DND-41 (cell line): ENCODE results near the gene ZSCAN18.

Source experiments
- ATAC-seq: fragments of 200-7000 bp; cut with Tn5 transposase; 3 replicates; pipeline ENCODE4 v1.9.1; 2021; ENCODE audit warnings: low read depth; ENCODE audit not compliant: insufficient read depth
- DNase-seq: peaks from one replicate; pipeline ENCODE4 v3.0.0-alpha.2; 2020
- H2AFZ ChIP-seq: 2 replicates; pipeline ENCODE4 v1.6.0; 2012; ENCODE audit warnings: low read depth, low read length
- H3K27ac ChIP-seq: 2 replicates; pipeline ENCODE4 v1.5.1; 2012; ENCODE audit warnings: low read length, inconsistent platforms
- H3K27me3 ChIP-seq: fragments of 200-600 bp; sonication (generic); 2 replicates; pipeline ENCODE4 v1.6.0; 2012; ENCODE audit warnings: low read length, mild to moderate bottlenecking, inconsistent platforms; ENCODE audit not compliant: insufficient read depth, poor library complexity
- H3K36me3 ChIP-seq: 2 replicates; pipeline ENCODE4 v1.5.1; 2012; ENCODE audit warnings: low read length, inconsistent platforms; ENCODE audit not compliant: insufficient read depth
- H3K4me1 ChIP-seq: 2 replicates; pipeline ENCODE4 v1.5.1; 2012; ENCODE audit warnings: mild to moderate bottlenecking, low read length; ENCODE audit not compliant: insufficient read depth
- H3K4me2 ChIP-seq: 2 replicates; pipeline ENCODE4 v1.6.0; 2012; ENCODE audit warnings: mild to moderate bottlenecking, moderate library complexity, low read length, inconsistent platforms; ENCODE audit not compliant: insufficient read depth
- H3K4me3 ChIP-seq, 2 experiments: fragments of 200-600 bp in 1 of 2; shearing (Covaris generic) in 1 of 2; 2 replicates each; pipeline ENCODE4 v1.5.1; 2012 to 2016; ENCODE audit warnings: inconsistent platforms in 2 of 2, low read length in 2 of 2, mild to moderate bottlenecking in 2 of 2, low read depth in 1 of 2, moderate library complexity in 1 of 2
- H3K79me2 ChIP-seq: 2 replicates; pipeline ENCODE4 v1.6.0; 2012; ENCODE audit warnings: low read length, inconsistent platforms; ENCODE audit not compliant: insufficient read depth
- H3K9ac ChIP-seq: 2 replicates; pipeline ENCODE4 v1.6.0; 2012; ENCODE audit warnings: low read depth, mild to moderate bottlenecking, inconsistent platforms, low read length, moderate library complexity
- H3K9me3 ChIP-seq: 2 replicates; pipeline ENCODE4 v1.5.1; 2012; ENCODE audit warnings: low read length, moderate library complexity, mild to moderate bottlenecking, inconsistent platforms; ENCODE audit not compliant: insufficient read depth, severe bottlenecking
- H4K20me1 ChIP-seq: 2 replicates; pipeline ENCODE4 v1.6.0; 2012; ENCODE audit warnings: low read length; ENCODE audit not compliant: insufficient read depth
- CTCF ChIP-seq: IDR thresholded peaks from 2 replicates; pipeline ENCODE4 v1.5.1; 2012; ENCODE audit warnings: borderline replicate concordance, low read length, moderate library complexity, mild to moderate bottlenecking; ENCODE audit not compliant: poor library complexity, severe bottlenecking; ENCODE audit errors: extremely low read depth
- EZH2 ChIP-seq: IDR thresholded peaks from 3 replicates; pipeline ENCODE4 v1.6.1; 2012; ENCODE audit warnings: borderline replicate concordance, low read depth, mild to moderate bottlenecking, moderate library complexity, low read length, inconsistent platforms; ENCODE audit not compliant: severe bottlenecking

ZSCAN18 gene

GRCh38 chr19:58037927-58038687 is 59.9 kb downstream of the ZSCAN18 start:
- Histone ChIP-seq H4K20me1 (no peaks in the 10 kb centered on the region), H3K79me2 (no peaks in the 10 kb centered on the region), H3K4me3 (no peak overlapping the region), H3K36me3 (no peaks in the 10 kb centered on the region), H3K9ac (no peak overlapping the region), H3K27me3 (no peaks in the 10 kb centered on the region), H3K4me2 (no peak overlapping the region), H3K9me3 (peaks cover 6% of the 10 kb centered on the region), H3K4me1 (no peaks in the 10 kb centered on the region), H2AFZ (no peak overlapping the region), H3K27ac (no peak overlapping the region)
- DNase-seq, result no peak
- TF ChIP-seq CTCF, result no peak
- no peak for TF ChIP-seq EZH2
- ATAC-seq, result no peak

GRCh38 chr19:58035863-58036262 is 62.2 kb downstream of the ZSCAN18 start:
- H3K4me2 ChIP-seq, result no peak overlapping the region
- DNase-seq (no peak), ATAC-seq (no peak)
- H3K79me2 ChIP-seq, result no peaks in the 10 kb centered on the region
- H3K36me3 ChIP-seq, result no peaks in the 10 kb centered on the region
- H2AFZ ChIP-seq, result no peak overlapping the region
- H3K9me3 ChIP-seq, result no peaks in the 10 kb centered on the region
- no peaks in the 10 kb centered on the region for H4K20me1 ChIP-seq
- TF ChIP-seq EZH2, result no peak
- TF ChIP-seq CTCF, result no peak
- H3K9ac ChIP-seq, result no peak overlapping the region
- H3K4me3 ChIP-seq, result no peak overlapping the region
- H3K4me1 ChIP-seq, result no peaks in the 10 kb centered on the region
- H3K27ac ChIP-seq, result no peak overlapping the region
- no peaks in the 10 kb centered on the region for H3K27me3 ChIP-seq

- no peak for DNase-seq
- Histone ChIP-seq H4K20me1 (no peaks in the 10 kb centered on the region), H2AFZ (no peak overlapping the region), H3K79me2 (no peaks in the 10 kb centered on the region), H3K27me3 (no peaks in the 10 kb centered on the region), H3K36me3 (no peaks in the 10 kb centered on the region), H3K4me1 (no peaks in the 10 kb centered on the region), H3K27ac (no peak overlapping the region), H3K4me3 (no peak overlapping the region), H3K9ac (no peak overlapping the region), H3K9me3 (no peaks in the 10 kb centered on the region), H3K4me2 (no peak overlapping the region)
- no peak for TF ChIP-seq CTCF
- no peak for TF ChIP-seq EZH2
- no peak for ATAC-seq
Measured at GRCh38 chr19:58034477-58034793, 63.6 kb downstream of the ZSCAN18 start.
